Neural cell (in vitro differentiated cells): ENCODE results near the gene BRSK2.

ENCODE experiments used
- EZH2 ChIP-seq: fragments of 200-600, 300-800 bp; shearing (Covaris generic), sonication (generic); IDR thresholded peaks from 2 replicates; pipeline ENCODE4 v1.6.1; 2014; ENCODE audit warnings: antibody characterized with exemption, low read length, borderline replicate concordance, mild to moderate bottlenecking; ENCODE audit not compliant: insufficient read depth, poor library complexity, severe bottlenecking
- POLR2AphosphoS5 ChIP-seq: IDR thresholded peaks from 2 replicates; pipeline ENCODE4 v1.6.1; 2012
- RAD21 ChIP-seq: fragments of 450-650 bp; conservative IDR thresholded peaks from 2 replicates; pipeline ENCODE4 v1.6.1; 2014; ENCODE audit warnings: antibody characterized with exemption, mild to moderate bottlenecking, moderate library complexity
- TAF1 ChIP-seq: IDR thresholded peaks from 2 replicates; pipeline ENCODE4 v1.6.1; 2012; ENCODE audit warnings: low read depth
- TF ChIP-seq, protein P1 (sequence below): fragments of 450-650 bp; IDR thresholded peaks from 2 replicates; pipeline ENCODE4 v1.5.1; 2014; ENCODE audit warnings: antibody characterized with exemption, mild to moderate bottlenecking, moderate library complexity; ENCODE audit not compliant: poor library complexity, severe bottlenecking

DNA sequence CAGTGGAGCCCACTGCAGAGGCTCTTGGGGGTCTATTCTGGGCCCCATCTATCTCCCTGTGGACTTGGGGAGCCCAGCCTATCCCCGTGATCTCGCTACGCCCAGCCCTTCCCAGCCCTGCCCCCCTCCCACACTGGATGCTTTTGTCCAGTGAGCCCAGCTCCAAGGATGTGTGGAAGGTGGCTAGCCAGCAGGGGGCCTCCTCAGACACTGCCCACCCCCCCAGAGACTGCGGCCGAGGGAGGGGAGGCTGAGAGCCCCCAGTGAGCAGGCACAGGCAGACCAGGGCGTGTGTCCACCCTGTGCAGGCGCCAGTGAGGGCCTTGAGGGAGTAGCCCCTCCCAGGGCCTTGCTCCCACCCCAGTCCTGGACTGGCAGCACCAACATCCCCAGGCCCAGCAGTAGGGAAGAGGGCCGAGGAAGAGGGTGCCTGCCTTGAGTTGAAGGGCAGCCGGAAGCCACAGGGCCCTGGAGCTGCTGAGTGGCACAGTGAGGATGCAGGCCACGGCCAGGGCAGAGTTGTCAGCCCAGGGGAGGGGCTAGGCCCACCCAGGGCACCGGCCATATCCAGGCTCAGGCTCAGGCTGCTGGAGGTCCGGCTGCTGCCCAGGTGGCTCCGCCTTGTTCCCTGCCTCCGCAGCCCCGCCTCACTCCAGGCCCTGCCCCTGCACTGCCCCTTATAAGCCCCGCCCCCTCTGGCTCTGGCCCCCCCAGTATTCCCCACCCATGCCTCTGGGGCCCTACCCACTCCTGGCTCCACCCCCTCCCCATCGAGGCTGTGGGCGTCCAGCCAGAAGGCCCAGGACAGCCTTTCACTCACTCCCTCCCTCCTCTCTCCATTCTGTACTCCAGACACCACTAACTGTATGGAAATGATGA is 68.8 kb downstream of the BRSK2 start:
- TF ChIP-seq, protein P1, sequence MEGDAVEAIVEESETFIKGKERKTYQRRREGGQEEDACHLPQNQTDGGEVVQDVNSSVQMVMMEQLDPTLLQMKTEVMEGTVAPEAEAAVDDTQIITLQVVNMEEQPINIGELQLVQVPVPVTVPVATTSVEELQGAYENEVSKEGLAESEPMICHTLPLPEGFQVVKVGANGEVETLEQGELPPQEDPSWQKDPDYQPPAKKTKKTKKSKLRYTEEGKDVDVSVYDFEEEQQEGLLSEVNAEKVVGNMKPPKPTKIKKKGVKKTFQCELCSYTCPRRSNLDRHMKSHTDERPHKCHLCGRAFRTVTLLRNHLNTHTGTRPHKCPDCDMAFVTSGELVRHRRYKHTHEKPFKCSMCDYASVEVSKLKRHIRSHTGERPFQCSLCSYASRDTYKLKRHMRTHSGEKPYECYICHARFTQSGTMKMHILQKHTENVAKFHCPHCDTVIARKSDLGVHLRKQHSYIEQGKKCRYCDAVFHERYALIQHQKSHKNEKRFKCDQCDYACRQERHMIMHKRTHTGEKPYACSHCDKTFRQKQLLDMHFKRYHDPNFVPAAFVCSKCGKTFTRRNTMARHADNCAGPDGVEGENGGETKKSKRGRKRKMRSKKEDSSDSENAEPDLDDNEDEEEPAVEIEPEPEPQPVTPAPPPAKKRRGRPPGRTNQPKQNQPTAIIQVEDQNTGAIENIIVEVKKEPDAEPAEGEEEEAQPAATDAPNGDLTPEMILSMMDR: peak; percentile 10
- TF ChIP-seq EZH2: no peak
- no peak for TF ChIP-seq POLR2AphosphoS5
- TF ChIP-seq TAF1: no peak
- TF ChIP-seq RAD21: no peak
